Psoas muscle (tissue), 8 donors: ENCODE results near the gene FAM229A. TPM values are rescaled to one million over a fixed set of nuclear protein-coding genes. Genes with fewer than 3 reads are reported as not detected.

Experiments used
- ATAC-seq, 4 donors: fragments of 200-7000 bp; cut with Tn5 transposase; one replicate each; pipeline ENCODE4 v1.9.1; 2020; ENCODE audit warnings: moderate library complexity in 3 of 4, mild to moderate bottlenecking in 2 of 4
- DNase-seq, 2 donors: peaks; one replicate each; pipeline ENCODE4 v3.0.0-alpha.2; 2020
- H3K27ac ChIP-seq: fragments of 200-600 bp; one replicate; pipeline ENCODE4 v1.8.0; 2022
- H3K27me3 ChIP-seq, 3 donors: fragments of 200-600 bp in 1 of 3; one replicate each; pipeline versions ENCODE4 v1.6.1 to v1.8.0; 2013 to 2022; ENCODE audit warnings: low read length in 2 of 3, mild to moderate bottlenecking in 2 of 3, moderate library complexity in 1 of 3; ENCODE audit not compliant: insufficient read depth in 3 of 3
- H3K36me3 ChIP-seq, 2 donors: fragments of 200-600 bp in 1 of 2; one replicate each; pipeline versions ENCODE4 v1.6.1 to v1.8.0; 2013 to 2022; ENCODE audit warnings: low read depth in 1 of 2, mild to moderate bottlenecking in 1 of 2, moderate library complexity in 1 of 2; ENCODE audit not compliant: insufficient read depth in 1 of 2
- H3K4me1 ChIP-seq: fragments of 200-600 bp; one replicate; pipeline ENCODE4 v1.8.0; 2022
- H3K4me3 ChIP-seq: fragments of 200-600 bp; one replicate; pipeline ENCODE4 v1.8.0; 2022; ENCODE audit warnings: mild to moderate bottlenecking
- H3K9me3 ChIP-seq: fragments of 200-600 bp; one replicate; pipeline ENCODE4 v1.8.0; 2022
- WGBS, 3 donors: extraction: QIAGEN DNeasy Blood & Tissue Kit; methylation state at CpG; one replicate each; pipeline versions ENCODE4 v1.1.6 to v1.1.7; 2013; 5-methylcytosine and 5-hydroxymethylcytosine counted together
- intact Hi-C, 2 donors: fragments of 100-400 bp; cut with DNase I; formaldehyde crosslinking; loops; one replicate each; pipeline versions ENCODE4 v1.11.0 to v1.14.2; 2022
- polyA plus RNA-seq, 3 donors: library from polyadenylated mRNA; stranded (reverse); fragments of 200-250 nt; gene quantifications; one replicate each; pipeline ENCODE4 v1.2.3, GENCODE V29; 2013
- total RNA-seq, 4 donors: library from RNA; stranded (reverse); fragmentation: NEBNext Ultra II Directional in 2 of 4; extraction: Animal tissue kit (Norgen Biotek cat#: 25700) in 2 of 4; gene quantifications; one replicate each; pipeline versions ENCODE4 v1.2.1 to v1.2.4, GENCODE V29; 2021 to 2023
- TF ChIP-seq, protein P1 (sequence below): fragments of 200-600 bp; IDR thresholded peaks from one replicate; pipeline ENCODE4 v1.8.0; 2022; ENCODE audit warnings: antibody characterized with exemption
- donor health status: healthy with polysubstance abuse.
- donor health status: DM: no; HTN: no; CAD: no; lungs with moderate emphysema.
- donor health status: Bipolar disorder and iron deficiency.
- donor health status: healthy.
- donor health status: DM: yes; HTN: yes; CAD: no.
- donor health status: DM: no; HTN: no; CAD: no.
- donor health status: DM: no; HTN: no; CAD: no.
- donor health status: DM: yes; HTN: yes; CAD: no.

Gene FAM229A
- total and polyA plus RNA-seq, 7 donors = 0.98 to 4.0 (median 1.9) TPM

GRCh38 chr1:32352831-32353383, 9.4 kb downstream of the FAM229A start:
- Histone ChIP-seq H3K9me3 (no peaks in the 10 kb centered on the region), H3K36me3 (peaks cover 0 to 26% of the 10 kb centered on the region in 2 donors), H3K4me1 (peaks cover 17% of the 10 kb centered on the region), H3K27ac (peak overlapping the region; percentile 92), H3K27me3 (no peaks in the 10 kb centered on the region), H3K4me3 (peak overlapping the region; percentile 83)
- 73 to 90% (median 74%) methylated on average over 2 of the region's 2 CpGs for WGBS, 3 donors
- intact Hi-C loops = no loop called here
- ATAC-seq (no peak), DNase-seq (peak in 1 of 2 donors; percentile 30)
- TF ChIP-seq, protein P1, sequence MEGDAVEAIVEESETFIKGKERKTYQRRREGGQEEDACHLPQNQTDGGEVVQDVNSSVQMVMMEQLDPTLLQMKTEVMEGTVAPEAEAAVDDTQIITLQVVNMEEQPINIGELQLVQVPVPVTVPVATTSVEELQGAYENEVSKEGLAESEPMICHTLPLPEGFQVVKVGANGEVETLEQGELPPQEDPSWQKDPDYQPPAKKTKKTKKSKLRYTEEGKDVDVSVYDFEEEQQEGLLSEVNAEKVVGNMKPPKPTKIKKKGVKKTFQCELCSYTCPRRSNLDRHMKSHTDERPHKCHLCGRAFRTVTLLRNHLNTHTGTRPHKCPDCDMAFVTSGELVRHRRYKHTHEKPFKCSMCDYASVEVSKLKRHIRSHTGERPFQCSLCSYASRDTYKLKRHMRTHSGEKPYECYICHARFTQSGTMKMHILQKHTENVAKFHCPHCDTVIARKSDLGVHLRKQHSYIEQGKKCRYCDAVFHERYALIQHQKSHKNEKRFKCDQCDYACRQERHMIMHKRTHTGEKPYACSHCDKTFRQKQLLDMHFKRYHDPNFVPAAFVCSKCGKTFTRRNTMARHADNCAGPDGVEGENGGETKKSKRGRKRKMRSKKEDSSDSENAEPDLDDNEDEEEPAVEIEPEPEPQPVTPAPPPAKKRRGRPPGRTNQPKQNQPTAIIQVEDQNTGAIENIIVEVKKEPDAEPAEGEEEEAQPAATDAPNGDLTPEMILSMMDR = no peak

DNA sequence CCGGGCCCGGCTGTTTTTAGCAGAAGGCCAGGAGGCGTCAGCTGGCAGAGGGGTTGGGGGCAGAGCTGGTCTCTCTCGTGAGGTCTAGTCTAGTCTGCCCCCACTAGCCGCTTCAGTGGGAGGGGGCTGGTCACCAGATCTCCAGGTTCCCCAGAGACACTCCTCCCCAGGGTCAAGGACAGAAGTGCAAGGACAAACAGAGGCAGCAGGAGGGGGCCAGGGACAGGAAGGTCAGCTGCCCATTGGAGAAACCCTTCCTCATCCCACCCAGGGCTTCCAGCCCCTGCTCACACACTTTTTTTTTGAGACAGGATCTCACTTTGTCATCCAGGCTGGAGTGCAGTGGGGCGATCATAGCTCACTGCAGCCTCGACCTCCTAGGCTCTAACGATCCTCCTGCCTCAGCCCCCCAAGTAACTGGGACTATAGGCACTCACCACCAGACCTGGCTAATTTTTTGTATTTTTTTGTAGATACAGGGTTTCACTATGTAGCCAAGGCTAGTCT, 10.0 kb downstream of the FAM229A start:
- Histone ChIP-seq H3K4me3 (peak overlapping the region; percentile 83), H3K9me3 (no peaks in the 10 kb centered on the region), H3K27me3 (no peaks in the 10 kb centered on the region), H3K27ac (peak overlapping the region; percentile 92), H3K36me3 (peaks cover 0 to 26% of the 10 kb centered on the region in 2 donors), H3K4me1 (peaks cover 17% of the 10 kb centered on the region)
- intact Hi-C loops = no loop called here
- 29 to 40% (median 38%) methylated on average over 8 of the region's 8 CpGs for WGBS, 3 donors
- DNase-seq (no peak), ATAC-seq (peak in 1 of 4 donors; percentile 1)
- TF ChIP-seq, protein P1 = no peak

GRCh38 chr1:32351399-32352238, 10.7 kb downstream of the FAM229A start:
- 1 to 2% (median 1%) methylated on average over 52 to 75 of the region's 75 CpGs for WGBS, 3 donors
- peaks cover 17% of the 10 kb centered on the region for H3K4me1 ChIP-seq
- no peaks in the 10 kb centered on the region for H3K9me3 ChIP-seq
- ATAC-seq (peak; percentile 92 to 93 (median 93)), DNase-seq (peak; percentile 97)
- H3K27me3 ChIP-seq = no peaks in the 10 kb centered on the region
- peak overlapping the region; percentile 92 for H3K27ac ChIP-seq
- peaks cover 0 to 26% of the 10 kb centered on the region in 2 donors for H3K36me3 ChIP-seq
- intact Hi-C loops = no loop called here
- TF ChIP-seq, protein P1 = no peak
- peak overlapping the region; percentile 83 for H3K4me3 ChIP-seq

- TF ChIP-seq, protein P1 = peak; percentile 48
- Histone ChIP-seq H3K27ac (peak overlapping the region; percentile 92), H3K36me3 (peaks cover 0 to 25% of the 10 kb centered on the region in 2 donors), H3K4me3 (peak overlapping the region; percentile 83), H3K27me3 (no peaks in the 10 kb centered on the region), H3K9me3 (no peaks in the 10 kb centered on the region), H3K4me1 (peaks cover 17% of the 10 kb centered on the region)
- ATAC-seq (peak; percentile 79 to 88 (median 83)), DNase-seq (peak; percentile 85 to 92)
- 20 to 22% (median 21%) methylated on average over 25 to 28 of the region's 28 CpGs for WGBS, 3 donors
- intact Hi-C loops = no loop called here
Observed at GRCh38 chr1:32350785-32351398, 11.4 kb downstream of the FAM229A start.
